ENCODE results near the gene SLF2. TPM values are rescaled to one million over a fixed set of nuclear protein-coding genes. Genes with fewer than 3 reads are reported as not detected.

Gene SLF2
- total and polyA plus RNA-seq, 4 donors: 34.1 to 64.2 (median 41.9) TPM

Small RNAs within 50 kb of the gene (small RNA-seq; reads per million reads assigned to genes)
- not detected for gene MIR608 (ENCODE audit: low replicate concordance)
- gene RF00019 (ENCODE audit: low replicate concordance): not detected

Other genes starting within 250 kb of the SLF2 start
- gene PAX2, start 167.4 kb upstream of the SLF2 start, total RNA-seq: 10 to 100 TPM in 1 of 2 donors, 1 to 10 TPM in 1; 1.9 to 13.6 TPM
- 10 to 100 TPM; 45.0 to 54.8 TPM for gene PAX2, start 167.4 kb upstream of the SLF2 start, polyA plus RNA-seq (ENCODE audit: insufficient read length in 2 of 2)
- 1 to 10 TPM; 8.6 to 9.9 TPM for gene SEMA4G, start 56.5 kb downstream of the SLF2 start, total RNA-seq
- 10 to 100 TPM; 67.0 to 72.6 TPM for gene SEMA4G, start 56.5 kb downstream of the SLF2 start, polyA plus RNA-seq (ENCODE audit: insufficient read length in 2 of 2)
- 10 to 100 TPM; 33.6 to 90.5 TPM for gene MRPL43, start 74.5 kb downstream of the SLF2 start, total RNA-seq
- gene MRPL43, start 74.5 kb downstream of the SLF2 start, polyA plus RNA-seq (ENCODE audit: insufficient read length in 2 of 2): 100 to 1,000 TPM in 1 of 2 donors, 10 to 100 TPM in 1; 99.9 to 124 TPM
- 1 to 10 TPM; 4.8 to 6.5 TPM for gene TWNK, start 74.6 kb downstream of the SLF2 start, total RNA-seq
- gene TWNK, start 74.6 kb downstream of the SLF2 start, polyA plus RNA-seq (ENCODE audit: insufficient read length in 2 of 2): 10 to 100 TPM in 1 of 2 donors, 1 to 10 TPM in 1; 8.4 to 10.2 TPM
- 10 to 100 TPM; 15.1 to 27.8 TPM for gene LZTS2, start 86.8 kb downstream of the SLF2 start, total RNA-seq
- 10 to 100 TPM; 30.1 to 37.9 TPM for gene LZTS2, start 86.8 kb downstream of the SLF2 start, polyA plus RNA-seq (ENCODE audit: insufficient read length in 2 of 2)
- 1 to 10 TPM; 5.0 to 8.4 TPM for gene PDZD7, start 118.2 kb downstream of the SLF2 start, total RNA-seq
- 10 to 100 TPM; 10.9 to 13.9 TPM for gene PDZD7, start 118.2 kb downstream of the SLF2 start, polyA plus RNA-seq (ENCODE audit: insufficient read length in 2 of 2)
- gene SFXN3, start 118.3 kb downstream of the SLF2 start, total RNA-seq: 10 to 100 TPM; 27.1 to 38.2 TPM
- gene SFXN3, start 118.3 kb downstream of the SLF2 start, polyA plus RNA-seq (ENCODE audit: insufficient read length in 2 of 2): 10 to 100 TPM; 49.7 to 55.8 TPM
- 10 to 100 TPM in 1 of 2 donors, 1 to 10 TPM in 1; 4.2 to 10.0 TPM for gene KAZALD1, start 149.0 kb downstream of the SLF2 start, total RNA-seq
- 1 to 10 TPM; 2.5 to 4.5 TPM for gene KAZALD1, start 149.0 kb downstream of the SLF2 start, polyA plus RNA-seq (ENCODE audit: insufficient read length in 2 of 2)
- gene TLX1, start 218.3 kb downstream of the SLF2 start, total RNA-seq: not detected
- gene TLX1, start 218.3 kb downstream of the SLF2 start, polyA plus RNA-seq (ENCODE audit: insufficient read length in 2 of 2): under 1 TPM in 1 of 2 donors, not detected in 1; 0.33 TPM